Testis (tissue), 3 donors: ENCODE results near the gene MCOLN1. TPM values are rescaled to one million over a fixed set of nuclear protein-coding genes. Genes with fewer than 3 reads are reported as not detected.

ENCODE experiments used
- DNase-seq: peaks from one replicate; pipeline ENCODE4 v3.0.0-alpha.2; 2019
- H3K27ac ChIP-seq, 2 donors: fragments of 200-600 bp; sonication (generic); one replicate each; pipeline ENCODE4 v1.5.1; 2019
- H3K27me3 ChIP-seq: fragments of 200-600 bp; sonication (generic); one replicate; pipeline ENCODE4 v1.5.1; 2019
- H3K36me3 ChIP-seq: fragments of 200-600 bp; sonication (generic); one replicate; pipeline ENCODE4 v1.5.1; 2017; ENCODE audit warnings: low read depth; ENCODE audit errors: missing control alignments
- H3K4me1 ChIP-seq: fragments of 200-600 bp; sonication (generic); one replicate; pipeline ENCODE4 v1.5.1; 2019
- H3K4me3 ChIP-seq, 2 donors: fragments of 200-600 bp; sonication (generic); one replicate each; pipeline ENCODE4 v1.5.1; 2017 to 2019
- H3K9me3 ChIP-seq: fragments of 200-600 bp; sonication (generic); one replicate; pipeline ENCODE4 v1.5.1; 2017
- POLR2A ChIP-seq: fragments of 450-650 bp; IDR thresholded peaks from one replicate; pipeline ENCODE4 v1.6.1; 2017; ENCODE audit warnings: antibody characterized with exemption, mild to moderate bottlenecking, moderate library complexity
- WGBS, 2 donors: methylation state at CpG; one replicate each; pipeline ENCODE4 v1.1.5; 2018; 5-methylcytosine and 5-hydroxymethylcytosine counted together
- intact Hi-C: fragments of 100-400 bp; cut with DNase I; formaldehyde crosslinking; loops from one replicate; pipeline ENCODE4 v1.15.1; 2023; ENCODE audit warnings: low total_unique reads
- polyA plus RNA-seq: library from polyadenylated mRNA; stranded (reverse); fragments of 350-450 nt; fragmentation: Illumina TruSeq; extraction: RNeasy Lipid Tissue Mini Kit (QIAGEN cat#74804); gene quantifications from one replicate; pipeline ENCODE4 v1.2.3, GENCODE V29; 2014; ENCODE audit warnings: low read depth, low replicate concordance; ENCODE audit not compliant: insufficient read depth
- total RNA-seq, 2 donors: library from RNA; depleted of rRNA; stranded (reverse); fragments of >200 nt; gene quantifications; one replicate each; pipeline ENCODE4 v1.2.3, GENCODE V29; 2016
- TF ChIP-seq, protein P1 (sequence below), 3 experiments: fragments of 450-650 bp in 2 of 3; fragments of 200-600 bp in 1 of 3; sonication (generic) in 1 of 3; IDR thresholded peaks; one replicate each; pipeline ENCODE4 v1.5.1; 2016 to 2019; ENCODE audit warnings: antibody characterized with exemption in 3 of 3, mild to moderate bottlenecking in 2 of 3, moderate library complexity in 1 of 3

The MCOLN1 gene
- total and polyA plus RNA-seq, 3 donors from 2014 or later, result 15.2 to 26.9 (median 17.7) TPM

DNA sequence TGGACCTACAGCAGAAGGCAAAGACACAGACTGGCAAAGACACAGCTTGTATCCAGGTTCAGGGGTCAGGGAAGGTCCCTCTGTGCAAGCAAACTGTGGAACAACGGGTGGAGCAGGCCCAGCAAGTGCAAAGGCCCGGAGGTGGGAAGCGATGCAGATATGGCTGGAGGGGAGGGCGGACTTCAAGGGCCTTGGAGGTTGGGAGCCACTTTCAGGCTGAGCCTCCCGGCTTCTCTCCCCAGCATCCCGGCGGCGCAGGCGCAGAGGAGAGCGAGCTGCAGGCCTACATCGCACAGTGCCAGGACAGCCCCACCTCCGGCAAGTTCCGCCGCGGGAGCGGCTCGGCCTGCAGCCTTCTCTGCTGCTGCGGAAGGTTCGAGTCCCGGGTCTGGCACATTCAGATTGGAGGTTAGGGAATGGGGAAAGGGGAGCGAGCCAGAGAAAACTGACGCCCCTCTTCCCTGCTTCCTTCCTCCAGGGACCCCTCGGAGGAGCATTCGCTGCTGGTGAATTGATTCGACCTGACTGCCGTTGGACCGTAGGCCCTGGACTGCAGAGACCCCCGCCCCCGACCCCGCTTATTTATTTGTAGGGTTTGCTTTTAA is 11.0 kb downstream of the MCOLN1 start:
- TF ChIP-seq POLR2A, result no peak
- TF ChIP-seq, protein P1, sequence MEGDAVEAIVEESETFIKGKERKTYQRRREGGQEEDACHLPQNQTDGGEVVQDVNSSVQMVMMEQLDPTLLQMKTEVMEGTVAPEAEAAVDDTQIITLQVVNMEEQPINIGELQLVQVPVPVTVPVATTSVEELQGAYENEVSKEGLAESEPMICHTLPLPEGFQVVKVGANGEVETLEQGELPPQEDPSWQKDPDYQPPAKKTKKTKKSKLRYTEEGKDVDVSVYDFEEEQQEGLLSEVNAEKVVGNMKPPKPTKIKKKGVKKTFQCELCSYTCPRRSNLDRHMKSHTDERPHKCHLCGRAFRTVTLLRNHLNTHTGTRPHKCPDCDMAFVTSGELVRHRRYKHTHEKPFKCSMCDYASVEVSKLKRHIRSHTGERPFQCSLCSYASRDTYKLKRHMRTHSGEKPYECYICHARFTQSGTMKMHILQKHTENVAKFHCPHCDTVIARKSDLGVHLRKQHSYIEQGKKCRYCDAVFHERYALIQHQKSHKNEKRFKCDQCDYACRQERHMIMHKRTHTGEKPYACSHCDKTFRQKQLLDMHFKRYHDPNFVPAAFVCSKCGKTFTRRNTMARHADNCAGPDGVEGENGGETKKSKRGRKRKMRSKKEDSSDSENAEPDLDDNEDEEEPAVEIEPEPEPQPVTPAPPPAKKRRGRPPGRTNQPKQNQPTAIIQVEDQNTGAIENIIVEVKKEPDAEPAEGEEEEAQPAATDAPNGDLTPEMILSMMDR (IDR thresholded peaks at IDR 0.05), result no peak
- intact Hi-C loops, result no loop called here
- DNase-seq, result peak; percentile 69
- no peaks in the 10 kb centered on the region for H3K36me3 ChIP-seq
- no peaks in the 10 kb centered on the region for H3K9me3 ChIP-seq
- peaks cover 7% of the 10 kb centered on the region for H3K4me1 ChIP-seq
- WGBS, 2 donors, result 4 to 15% methylated on average over 11 to 30 of the region's 30 CpGs
- H3K27me3 ChIP-seq, result no peaks in the 10 kb centered on the region
- peak overlapping the region; percentile 60 to 85 for H3K4me3 ChIP-seq
- H3K27ac ChIP-seq, result peak overlapping the region; percentile 92 to 93

DNA sequence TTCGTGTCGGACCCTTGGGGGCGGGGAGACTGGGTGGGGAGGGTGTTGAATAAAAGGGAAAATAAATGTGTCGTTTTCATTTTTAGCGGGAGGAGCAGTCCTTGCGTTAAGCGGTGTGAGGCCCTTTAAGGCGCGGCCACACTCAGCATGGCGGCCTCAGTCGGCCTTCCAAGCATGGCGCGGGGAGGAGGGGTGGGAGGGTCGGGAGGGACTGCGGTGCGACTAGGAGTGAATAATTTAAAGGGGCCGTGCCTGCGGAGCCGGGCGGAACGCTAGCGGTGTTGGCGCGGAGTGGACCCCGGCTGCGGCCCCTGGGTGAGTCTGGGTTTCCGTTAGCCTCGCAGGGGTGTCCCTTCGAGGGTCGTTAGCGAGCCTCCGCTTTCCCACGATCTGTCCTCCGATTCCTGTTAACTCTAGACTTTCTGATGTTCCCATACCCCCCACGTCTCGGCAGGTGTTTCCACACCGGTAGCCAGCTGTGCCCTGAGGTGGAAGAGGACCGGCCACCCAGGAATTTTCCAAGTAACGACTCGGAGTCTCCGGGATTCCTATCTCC is 11.6 kb downstream of the MCOLN1 start:
- TF ChIP-seq, protein P1 (IDR thresholded peaks at IDR 0.05), result no peak
- TF ChIP-seq POLR2A, result no peak
- intact Hi-C loops, result no loop called here
- Histone ChIP-seq H3K36me3 (no peaks in the 10 kb centered on the region), H3K4me1 (peaks cover 7% of the 10 kb centered on the region), H3K27ac (peak overlapping the region; percentile 92 to 93), H3K4me3 (peak overlapping the region; percentile 60 to 85), H3K27me3 (no peaks in the 10 kb centered on the region), H3K9me3 (no peaks in the 10 kb centered on the region)
- WGBS, 2 donors, result 0 to 1% methylated on average over 29 to 41 of the region's 41 CpGs
- DNase-seq, result peak; percentile 94

DNA sequence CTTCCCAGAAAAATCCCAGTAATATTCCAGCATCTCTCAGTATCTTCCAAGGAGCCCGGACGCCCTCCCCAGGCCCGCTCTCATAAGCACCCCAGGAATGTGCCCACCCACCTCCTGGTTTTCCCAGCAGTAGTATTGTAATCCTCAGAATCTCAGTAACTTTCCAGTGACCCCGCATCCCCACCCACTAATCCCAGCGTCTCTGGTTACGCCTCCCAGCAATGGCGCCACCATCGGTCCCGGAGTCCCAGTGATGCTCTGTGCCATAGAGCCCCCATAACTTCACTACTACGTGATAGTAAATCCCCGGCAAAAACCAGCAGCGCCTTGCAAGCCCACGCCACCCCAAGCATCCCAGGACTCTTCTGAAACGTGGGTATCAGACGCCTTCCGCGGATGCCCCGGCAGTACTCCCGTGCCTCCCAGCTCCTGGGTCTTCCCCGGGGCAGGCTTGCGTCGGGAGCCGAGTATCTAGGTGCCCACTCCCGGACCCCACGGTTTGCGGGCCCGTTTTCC is 12.2 kb downstream of the MCOLN1 start:
- intact Hi-C loops, result no loop called here
- no peaks in the 10 kb centered on the region for H3K9me3 ChIP-seq
- WGBS, 2 donors, result 1% methylated on average over 19 to 24 of the region's 27 CpGs
- TF ChIP-seq, protein P1 (IDR thresholded peaks at IDR 0.05), result peak in 1 of 3 experiments; percentile 4
- no peak for TF ChIP-seq POLR2A
- no peaks in the 10 kb centered on the region for H3K27me3 ChIP-seq
- H3K27ac ChIP-seq, result peak overlapping the region; percentile 92 to 93
- peaks cover 7% of the 10 kb centered on the region for H3K4me1 ChIP-seq
- DNase-seq, result peak; percentile 79
- peak overlapping the region; percentile 60 to 85 for H3K4me3 ChIP-seq
- H3K36me3 ChIP-seq, result no peaks in the 10 kb centered on the region

DNA sequence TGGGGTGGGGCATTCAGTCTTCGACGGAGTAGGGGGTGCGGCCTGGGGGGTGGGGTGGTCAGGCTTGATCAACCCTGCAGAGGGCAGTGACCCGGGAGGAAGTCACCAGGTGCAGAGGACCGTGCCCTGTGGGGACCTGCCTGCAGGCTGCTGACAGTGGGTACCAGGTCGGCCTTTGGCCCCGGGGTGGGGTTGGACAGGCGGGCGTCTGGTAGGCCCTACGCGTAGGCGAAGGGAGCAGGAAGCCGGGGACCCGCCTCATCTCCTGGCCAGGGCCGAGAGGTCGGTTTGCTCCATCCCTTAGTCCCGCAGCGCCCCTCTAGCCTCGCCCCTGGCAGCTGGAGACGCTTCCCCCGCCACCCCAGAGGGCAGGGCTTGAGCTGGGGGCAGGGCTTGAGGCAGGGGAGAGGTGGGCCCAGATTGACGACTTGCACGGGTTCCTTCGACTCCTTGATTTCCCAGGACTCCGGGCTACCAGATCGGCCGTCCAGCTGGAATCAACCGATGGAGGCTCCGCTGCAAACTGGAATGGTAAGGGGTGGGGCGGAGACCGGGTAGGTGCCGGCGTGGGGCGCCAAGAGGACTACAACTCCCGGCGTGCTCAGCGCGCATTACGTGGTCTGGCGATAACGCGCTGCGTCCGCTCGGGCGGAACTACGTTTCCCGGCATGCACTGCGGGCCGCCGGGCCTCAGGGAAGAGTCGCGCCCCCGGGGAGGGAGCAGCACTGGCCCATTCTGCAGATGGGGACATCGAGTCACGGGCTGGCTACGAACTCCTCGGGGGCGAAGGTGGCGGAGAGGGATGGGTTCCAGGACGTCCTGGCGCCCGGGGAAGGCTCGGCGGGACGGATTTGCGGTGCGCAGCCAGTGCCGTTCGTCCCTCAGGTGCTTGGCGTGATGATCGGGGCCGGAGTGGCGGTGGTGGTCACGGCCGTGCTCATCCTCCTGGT is 12.9 kb downstream of the MCOLN1 start, which contains the start of gene PNPLA6:
Gene PNPLA6, plus strand, starts transcription at position 671 of the 951 bp plus-strand sequence. Its CDS starts 72 bp downstream, at position 743.
- H3K27me3 ChIP-seq, result no peaks in the 10 kb centered on the region
- no peaks in the 10 kb centered on the region for H3K36me3 ChIP-seq
- no peaks in the 10 kb centered on the region for H3K9me3 ChIP-seq
- intact Hi-C loops, result no loop called here
- H3K4me3 ChIP-seq, result peak within 1 kb of the TSS; percentile 60 to 85
- WGBS, 2 donors, result 0% methylated on average over 57 of the region's 76 CpGs; no CpG with 5 or more reads in 1 of the 2 donors
- peak within 1 kb of the TSS; percentile 92 to 93 for H3K27ac ChIP-seq
- TF ChIP-seq, protein P1 (IDR thresholded peaks at IDR 0.05), result peak in 1 of 3 experiments; percentile 10
- peak; percentile 40 for TF ChIP-seq POLR2A
- peaks cover 7% of the 10 kb centered on the region for H3K4me1 ChIP-seq
- DNase-seq, result peak; percentile 98
